Peyer's patch (tissue), 4 donors: ENCODE data around the gene PKP4.

Experiments
- CTCF ChIP-seq, 6 experiments: fragments of 450-650 bp in 4 of 6; fragments of 200-600 bp in 2 of 6; sonication (generic) in 1 of 6; IDR thresholded peaks; one replicate each; pipeline ENCODE4 v1.5.1; 2017 to 2019; ENCODE audit warnings: antibody characterized with exemption in 6 of 6, mild to moderate bottlenecking in 3 of 6, moderate library complexity in 1 of 6
- POLR2A ChIP-seq, 2 donors: fragments of 450-650 bp; IDR thresholded peaks; one replicate each; pipeline ENCODE4 v1.5.1; 2017; ENCODE audit warnings: antibody characterized with exemption in 2 of 2, mild to moderate bottlenecking in 2 of 2, moderate library complexity in 2 of 2

GRCh38 chr2:158554996-158555395 lies 98.2 kb downstream of the PKP4 start:
- TF ChIP-seq CTCF (IDR thresholded peaks at IDR 0.05) (no peak), POLR2A (IDR thresholded peaks at IDR 0.05) (no peak)
